SK-N-SH treated with all-trans-retinoic acid at 6 μM for 48 hours (cell line): ENCODE data around the gene MAST4.
A peak's percentile ranks its signal among the peaks of the same experiment; 100 is the strongest.

Source experiments
- ATAC-seq: fragments of 200-7000 bp; cut with Tn5 transposase; 3 replicates; pipeline ENCODE4 v1.9.1; 2020; ENCODE audit warnings: mild to moderate bottlenecking, moderate library complexity
- ARNTL ChIP-seq: fragments of 450-650 bp; formaldehyde crosslinking; IDR thresholded peaks from 2 replicates; pipeline ENCODE4 v1.5.0; 2020; ENCODE audit warnings: low read depth, mild to moderate bottlenecking, moderate library complexity, borderline replicate concordance
- BACH2 ChIP-seq: fragments of 250-450 bp; sonication (Bioruptor Pico); IDR thresholded peaks from 2 replicates; pipeline ENCODE4 v1.9.0; 2021; ENCODE audit warnings: mild to moderate bottlenecking, borderline replicate concordance
- CSDC2 ChIP-seq: fragments of 250-450 bp; sonication (Bioruptor Pico); IDR thresholded peaks from 2 replicates; pipeline ENCODE4 v1.5.0; 2020; ENCODE audit warnings: mild to moderate bottlenecking, moderate library complexity
- ESRRG ChIP-seq: fragments of 250-450 bp; sonication (Bioruptor Pico); IDR thresholded peaks from 2 replicates; pipeline ENCODE4 v1.6.1; 2021; ENCODE audit warnings: mild to moderate bottlenecking
- GLIS3 ChIP-seq: fragments of 250-450 bp; sonication (Bioruptor Pico); IDR thresholded peaks from 2 replicates; pipeline ENCODE4 v1.5.0; 2020; ENCODE audit warnings: mild to moderate bottlenecking, moderate library complexity
- ISL1 ChIP-seq: fragments of 250-450 bp; sonication (Bioruptor Pico); IDR thresholded peaks from 2 replicates; pipeline ENCODE4 v2.1.2; 2022; ENCODE audit warnings: mild to moderate bottlenecking, moderate library complexity
- OSR1 ChIP-seq: fragments of 250-450 bp; sonication (Bioruptor Pico); IDR thresholded peaks from 2 replicates; pipeline ENCODE4 v1.8.0; 2022; ENCODE audit warnings: moderate library complexity, mild to moderate bottlenecking, inconsistent platforms
- PPARA ChIP-seq: fragments of 250-450 bp; sonication (Bioruptor Pico); IDR thresholded peaks from 2 replicates; pipeline ENCODE4 v1.5.0; 2020; ENCODE audit warnings: mild to moderate bottlenecking, borderline replicate concordance
- RARB ChIP-seq: fragments of 250-450 bp; sonication (Bioruptor Pico); IDR thresholded peaks from 2 replicates; pipeline ENCODE4 v1.8.0; 2021; ENCODE audit warnings: mild to moderate bottlenecking, moderate library complexity
- SNAI2 ChIP-seq: fragments of 250-450 bp; sonication (Bioruptor Pico); IDR thresholded peaks from 2 replicates; pipeline ENCODE4 v1.5.0; 2020; ENCODE audit warnings: mild to moderate bottlenecking, moderate library complexity
- TCF4 ChIP-seq: fragments of 250-450 bp; sonication (Bioruptor Pico); IDR thresholded peaks from 2 replicates; pipeline ENCODE4 v1.8.0; 2021; ENCODE audit warnings: mild to moderate bottlenecking, moderate library complexity, borderline replicate concordance
- TOX ChIP-seq: fragments of 250-450 bp; sonication (Bioruptor Pico); IDR thresholded peaks from 2 replicates; pipeline ENCODE4 v1.8.0; 2021; ENCODE audit warnings: mild to moderate bottlenecking, moderate library complexity, borderline replicate concordance
- ZC3H10 ChIP-seq: fragments of 250-450 bp; sonication (Bioruptor Pico); IDR thresholded peaks from 2 replicates; pipeline ENCODE4 v1.5.1; 2021; ENCODE audit warnings: mild to moderate bottlenecking, moderate library complexity
- ZFP3 ChIP-seq: fragments of 250-450 bp; sonication (Bioruptor Pico); IDR thresholded peaks from 2 replicates; pipeline ENCODE4 v1.5.0; 2020; ENCODE audit warnings: mild to moderate bottlenecking, moderate library complexity
- ZFP30 ChIP-seq: fragments of 450-650 bp; formaldehyde crosslinking; IDR thresholded peaks from 2 replicates; pipeline ENCODE4 v1.5.0; 2022; ENCODE audit warnings: mild to moderate bottlenecking, moderate library complexity
- ZNF565 ChIP-seq: fragments of 450-650 bp; formaldehyde crosslinking; conservative IDR thresholded peaks from 2 replicates; pipeline ENCODE4 v1.5.0; 2020; ENCODE audit warnings: low read depth, mild to moderate bottlenecking, moderate library complexity
- ZNF70 ChIP-seq: fragments of 450-650 bp; formaldehyde crosslinking; IDR thresholded peaks from 2 replicates; pipeline ENCODE4 v1.5.0; 2020; ENCODE audit warnings: mild to moderate bottlenecking, moderate library complexity
- ZNF8 ChIP-seq: fragments of 450-650 bp; formaldehyde crosslinking; IDR thresholded peaks from 2 replicates; pipeline ENCODE4 v1.5.0; 2020; ENCODE audit warnings: mild to moderate bottlenecking, moderate library complexity
- TF ChIP-seq, protein P1 (sequence below): fragments of 250-450 bp; sonication (Bioruptor Pico); IDR thresholded peaks from 2 replicates; pipeline ENCODE4 v1.8.0; 2021; ENCODE audit warnings: low read depth, mild to moderate bottlenecking, moderate library complexity, borderline replicate concordance
- TF ChIP-seq, protein P2 (sequence below): fragments of 250-450 bp; sonication (Bioruptor Pico); IDR thresholded peaks from 2 replicates; pipeline ENCODE4 v1.5.0; 2020; ENCODE audit warnings: mild to moderate bottlenecking, moderate library complexity
- TF ChIP-seq, protein P3 (sequence below): fragments of 250-450 bp; sonication (Bioruptor Pico); IDR thresholded peaks from 2 replicates; pipeline ENCODE4 v1.5.1; 2020; ENCODE audit warnings: low read depth, mild to moderate bottlenecking, moderate library complexity
- TF ChIP-seq, protein P4 (sequence below): fragments of 250-450 bp; sonication (Bioruptor Pico); IDR thresholded peaks from 2 replicates; pipeline ENCODE4 v1.8.0; 2020; ENCODE audit warnings: mild to moderate bottlenecking, moderate library complexity, borderline replicate concordance
- TF ChIP-seq, protein P5 (sequence below): fragments of 250-450 bp; sonication (Bioruptor Pico); IDR thresholded peaks from 2 replicates; pipeline ENCODE4 v1.5.1; 2021; ENCODE audit warnings: mild to moderate bottlenecking, moderate library complexity

Gene MAST4

DNA sequence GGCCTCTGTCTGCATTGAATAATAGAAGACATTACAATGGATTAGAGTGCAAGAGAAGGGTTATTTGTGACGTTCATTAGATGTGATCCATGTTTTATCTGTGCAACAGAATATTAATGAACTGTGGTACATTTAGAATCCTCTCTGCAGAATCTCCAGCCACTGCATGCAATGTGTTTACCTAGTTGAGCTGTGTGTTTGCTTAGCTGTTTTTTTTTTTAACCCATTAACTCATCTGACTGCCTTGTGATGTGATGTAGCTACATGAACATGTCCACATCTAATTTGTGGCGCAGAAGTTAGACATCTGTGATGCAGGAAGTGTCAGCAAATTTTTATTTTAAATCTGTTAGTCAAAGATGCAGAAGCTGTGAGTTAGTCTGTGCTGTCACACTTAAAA is 363.5 kb downstream of the MAST4 start:
- no peak for TF ChIP-seq ARNTL (CRISPR knock-in tag)
- no peak for TF ChIP-seq PPARA (CRISPR knock-in tag)
- TF ChIP-seq, protein P1, sequence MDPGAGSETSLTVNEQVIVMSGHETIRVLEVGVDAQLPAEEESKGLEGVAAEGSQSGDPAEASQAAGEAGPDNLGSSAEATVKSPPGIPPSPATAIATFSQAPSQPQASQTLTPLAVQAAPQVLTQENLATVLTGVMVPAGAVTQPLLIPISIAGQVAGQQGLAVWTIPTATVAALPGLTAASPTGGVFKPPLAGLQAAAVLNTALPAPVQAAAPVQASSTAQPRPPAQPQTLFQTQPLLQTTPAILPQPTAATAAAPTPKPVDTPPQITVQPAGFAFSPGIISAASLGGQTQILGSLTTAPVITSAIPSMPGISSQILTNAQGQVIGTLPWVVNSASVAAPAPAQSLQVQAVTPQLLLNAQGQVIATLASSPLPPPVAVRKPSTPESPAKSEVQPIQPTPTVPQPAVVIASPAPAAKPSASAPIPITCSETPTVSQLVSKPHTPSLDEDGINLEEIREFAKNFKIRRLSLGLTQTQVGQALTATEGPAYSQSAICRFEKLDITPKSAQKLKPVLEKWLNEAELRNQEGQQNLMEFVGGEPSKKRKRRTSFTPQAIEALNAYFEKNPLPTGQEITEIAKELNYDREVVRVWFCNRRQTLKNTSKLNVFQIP (CRISPR knock-in tag) = no peak
- no peak for TF ChIP-seq ZNF8 (CRISPR knock-in tag)
- TF ChIP-seq, protein P2, sequence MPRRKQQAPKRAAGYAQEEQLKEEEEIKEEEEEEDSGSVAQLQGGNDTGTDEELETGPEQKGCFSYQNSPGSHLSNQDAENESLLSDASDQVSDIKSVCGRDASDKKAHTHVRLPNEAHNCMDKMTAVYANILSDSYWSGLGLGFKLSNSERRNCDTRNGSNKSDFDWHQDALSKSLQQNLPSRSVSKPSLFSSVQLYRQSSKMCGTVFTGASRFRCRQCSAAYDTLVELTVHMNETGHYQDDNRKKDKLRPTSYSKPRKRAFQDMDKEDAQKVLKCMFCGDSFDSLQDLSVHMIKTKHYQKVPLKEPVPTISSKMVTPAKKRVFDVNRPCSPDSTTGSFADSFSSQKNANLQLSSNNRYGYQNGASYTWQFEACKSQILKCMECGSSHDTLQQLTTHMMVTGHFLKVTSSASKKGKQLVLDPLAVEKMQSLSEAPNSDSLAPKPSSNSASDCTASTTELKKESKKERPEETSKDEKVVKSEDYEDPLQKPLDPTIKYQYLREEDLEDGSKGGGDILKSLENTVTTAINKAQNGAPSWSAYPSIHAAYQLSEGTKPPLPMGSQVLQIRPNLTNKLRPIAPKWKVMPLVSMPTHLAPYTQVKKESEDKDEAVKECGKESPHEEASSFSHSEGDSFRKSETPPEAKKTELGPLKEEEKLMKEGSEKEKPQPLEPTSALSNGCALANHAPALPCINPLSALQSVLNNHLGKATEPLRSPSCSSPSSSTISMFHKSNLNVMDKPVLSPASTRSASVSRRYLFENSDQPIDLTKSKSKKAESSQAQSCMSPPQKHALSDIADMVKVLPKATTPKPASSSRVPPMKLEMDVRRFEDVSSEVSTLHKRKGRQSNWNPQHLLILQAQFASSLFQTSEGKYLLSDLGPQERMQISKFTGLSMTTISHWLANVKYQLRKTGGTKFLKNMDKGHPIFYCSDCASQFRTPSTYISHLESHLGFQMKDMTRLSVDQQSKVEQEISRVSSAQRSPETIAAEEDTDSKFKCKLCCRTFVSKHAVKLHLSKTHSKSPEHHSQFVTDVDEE (CRISPR knock-in tag) = no peak
- no peak for TF ChIP-seq ZFP3 (CRISPR knock-in tag)
- TF ChIP-seq TOX = no peak
- TF ChIP-seq, protein P3, sequence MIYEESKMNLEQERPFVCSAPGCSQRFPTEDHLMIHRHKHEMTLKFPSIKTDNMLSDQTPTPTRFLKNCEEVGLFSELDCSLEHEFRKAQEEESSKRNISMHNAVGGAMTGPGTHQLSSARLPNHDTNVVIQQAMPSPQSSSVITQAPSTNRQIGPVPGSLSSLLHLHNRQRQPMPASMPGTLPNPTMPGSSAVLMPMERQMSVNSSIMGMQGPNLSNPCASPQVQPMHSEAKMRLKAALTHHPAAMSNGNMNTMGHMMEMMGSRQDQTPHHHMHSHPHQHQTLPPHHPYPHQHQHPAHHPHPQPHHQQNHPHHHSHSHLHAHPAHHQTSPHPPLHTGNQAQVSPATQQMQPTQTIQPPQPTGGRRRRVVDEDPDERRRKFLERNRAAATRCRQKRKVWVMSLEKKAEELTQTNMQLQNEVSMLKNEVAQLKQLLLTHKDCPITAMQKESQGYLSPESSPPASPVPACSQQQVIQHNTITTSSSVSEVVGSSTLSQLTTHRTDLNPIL = no peak
- no peak for TF ChIP-seq SNAI2 (CRISPR knock-in tag)
- no peak for TF ChIP-seq TCF4 (CRISPR knock-in tag)
- TF ChIP-seq OSR1 (CRISPR knock-in tag) = no peak
- no peak for TF ChIP-seq CSDC2 (CRISPR knock-in tag)
- TF ChIP-seq, protein P4, sequence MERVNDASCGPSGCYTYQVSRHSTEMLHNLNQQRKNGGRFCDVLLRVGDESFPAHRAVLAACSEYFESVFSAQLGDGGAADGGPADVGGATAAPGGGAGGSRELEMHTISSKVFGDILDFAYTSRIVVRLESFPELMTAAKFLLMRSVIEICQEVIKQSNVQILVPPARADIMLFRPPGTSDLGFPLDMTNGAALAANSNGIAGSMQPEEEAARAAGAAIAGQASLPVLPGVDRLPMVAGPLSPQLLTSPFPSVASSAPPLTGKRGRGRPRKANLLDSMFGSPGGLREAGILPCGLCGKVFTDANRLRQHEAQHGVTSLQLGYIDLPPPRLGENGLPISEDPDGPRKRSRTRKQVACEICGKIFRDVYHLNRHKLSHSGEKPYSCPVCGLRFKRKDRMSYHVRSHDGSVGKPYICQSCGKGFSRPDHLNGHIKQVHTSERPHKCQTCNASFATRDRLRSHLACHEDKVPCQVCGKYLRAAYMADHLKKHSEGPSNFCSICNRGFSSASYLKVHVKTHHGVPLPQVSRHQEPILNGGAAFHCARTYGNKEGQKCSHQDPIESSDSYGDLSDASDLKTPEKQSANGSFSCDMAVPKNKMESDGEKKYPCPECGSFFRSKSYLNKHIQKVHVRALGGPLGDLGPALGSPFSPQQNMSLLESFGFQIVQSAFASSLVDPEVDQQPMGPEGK = no peak
- TF ChIP-seq ESRRG (CRISPR knock-in tag) = no peak
- no peak for TF ChIP-seq ZC3H10 (CRISPR knock-in tag)
- TF ChIP-seq ZNF565 (CRISPR knock-in tag) = no peak
- TF ChIP-seq ISL1 (CRISPR knock-in tag) = no peak
- TF ChIP-seq RARB (CRISPR knock-in tag) = no peak
- TF ChIP-seq, all 23 proteins: peak for 0
- ATAC-seq = peak; percentile 46

DNA sequence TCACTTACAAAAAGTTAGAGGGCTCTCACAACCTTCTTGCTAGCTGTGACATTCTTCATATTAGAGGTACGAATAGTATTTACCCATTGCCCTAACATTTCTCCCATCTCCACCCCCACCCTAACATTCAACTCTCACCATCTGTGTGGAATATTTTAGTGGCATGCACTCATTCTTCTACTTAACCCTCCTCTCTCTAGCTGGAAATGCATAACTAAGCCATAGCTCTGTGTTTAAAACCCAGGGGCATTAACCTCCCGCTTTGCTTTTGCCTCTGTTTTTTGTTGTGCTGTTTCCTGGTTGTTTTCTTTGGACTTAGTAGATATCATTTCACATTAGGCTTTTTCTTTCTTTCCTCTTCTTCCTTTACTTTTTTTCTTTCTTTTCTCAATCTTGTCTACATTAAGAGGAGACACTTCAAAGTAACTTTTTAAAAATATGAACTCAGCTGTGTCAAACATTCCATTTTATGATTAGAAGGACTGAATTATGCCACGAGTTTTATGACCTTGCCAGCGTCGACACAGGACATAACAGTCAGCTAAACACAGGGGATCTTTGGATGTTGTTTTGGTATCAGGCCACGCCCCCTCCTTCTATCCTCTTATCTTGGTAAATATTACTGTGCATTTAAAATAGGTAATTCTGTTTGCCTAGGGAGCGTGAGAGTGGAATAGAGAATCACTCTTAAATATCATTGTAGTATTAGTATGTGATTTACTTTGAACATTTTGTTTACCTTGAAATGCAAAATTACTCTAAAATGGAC is 364.4 kb downstream of the MAST4 start:
- TF ChIP-seq PPARA (CRISPR knock-in tag) (no peak), CSDC2 (CRISPR knock-in tag) (no peak), ZC3H10 (CRISPR knock-in tag) (no peak), RARB (CRISPR knock-in tag) (no peak), ZFP3 (CRISPR knock-in tag) (no peak), ARNTL (CRISPR knock-in tag) (no peak), BACH2 (CRISPR knock-in tag) (no peak), ZNF8 (CRISPR knock-in tag) (no peak), GLIS3 (CRISPR knock-in tag) (no peak), ZFP30 (CRISPR knock-in tag) (no peak), SNAI2 (CRISPR knock-in tag) (no peak), ZNF565 (CRISPR knock-in tag) (no peak), ZNF70 (CRISPR knock-in tag) (no peak), TOX (no peak)
- TF ChIP-seq, protein P1 (CRISPR knock-in tag) = no peak
- TF ChIP-seq, protein P3 = no peak
- TF ChIP-seq, protein P4 = no peak
- TF ChIP-seq, protein P5, sequence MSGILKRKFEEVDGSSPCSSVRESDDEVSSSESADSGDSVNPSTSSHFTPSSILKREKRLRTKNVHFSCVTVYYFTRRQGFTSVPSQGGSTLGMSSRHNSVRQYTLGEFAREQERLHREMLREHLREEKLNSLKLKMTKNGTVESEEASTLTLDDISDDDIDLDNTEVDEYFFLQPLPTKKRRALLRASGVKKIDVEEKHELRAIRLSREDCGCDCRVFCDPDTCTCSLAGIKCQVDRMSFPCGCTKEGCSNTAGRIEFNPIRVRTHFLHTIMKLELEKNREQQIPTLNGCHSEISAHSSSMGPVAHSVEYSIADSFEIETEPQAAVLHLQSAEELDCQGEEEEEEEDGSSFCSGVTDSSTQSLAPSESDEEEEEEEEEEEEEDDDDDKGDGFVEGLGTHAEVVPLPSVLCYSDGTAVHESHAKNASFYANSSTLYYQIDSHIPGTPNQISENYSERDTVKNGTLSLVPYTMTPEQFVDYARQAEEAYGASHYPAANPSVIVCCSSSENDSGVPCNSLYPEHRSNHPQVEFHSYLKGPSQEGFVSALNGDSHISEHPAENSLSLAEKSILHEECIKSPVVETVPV (CRISPR knock-in tag) = no peak
- peak; percentile 78 for ATAC-seq
